HL-60 (cell line): ENCODE measurements around the gene SAE1.

ENCODE experiments used
- CTCF ChIP-seq: IDR thresholded peaks from one replicate; pipeline ENCODE4 v1.5.1; 2011; ENCODE audit warnings: low read length, control low read depth, inconsistent platforms; ENCODE audit not compliant: insufficient read depth
- GABPA ChIP-seq: IDR thresholded peaks from 2 replicates; pipeline ENCODE4 v1.6.1; 2012; ENCODE audit warnings: low read depth
- POLR2AphosphoS5 ChIP-seq: IDR thresholded peaks from 2 replicates; pipeline ENCODE4 v1.6.1; 2012; ENCODE audit warnings: low read depth
- REST ChIP-seq: IDR thresholded peaks from 2 replicates; pipeline ENCODE4 v1.6.1; 2012; ENCODE audit warnings: low read depth; ENCODE audit not compliant: insufficient replicate concordance
- SPI1 ChIP-seq: IDR thresholded peaks from 2 replicates; pipeline ENCODE4 v1.6.1; 2012; ENCODE audit warnings: low read depth, mild to moderate bottlenecking, borderline replicate concordance

- TF ChIP-seq SPI1 (no peak), CTCF (no peak), REST (no peak), POLR2AphosphoS5 (no peak), GABPA (no peak)
Observed at GRCh38 chr19:47168065-47168464, 37.4 kb downstream of the SAE1 start.
